ENCODE measurements around the gene ULK3.
"Not testable (repeated sequence)": the region's sequence is repeated elsewhere in the genome, so short reads cannot be mapped to it uniquely, and the experiment has no call there.

The ULK3 gene

GRCh38 chr15:74842581-74843444 lies at the start of gene ULK3:
ULK3 (minus strand) TSS chr15:74843156; CDS start chr15:74843105, 51 bp downstream.
- peak; percentile 84 for DNase-seq

GRCh38 chr15:74892313-74892712 lies 49.4 kb upstream of the ULK3 start:
- DNase-seq: no peak

- DNase-seq: no peak
These were observed 48.5 kb upstream of the ULK3 start for GRCh38 chr15:74891469-74891868.

GRCh38 chr15:74890665-74890960 lies 47.7 kb upstream of the ULK3 start:
- no peak for DNase-seq

- peak; percentile 84 for DNase-seq
These were observed 47.1 kb upstream of the ULK3 start, which contains the start of gene MPI for GRCh38 chr15:74889883-74890664. MPI (plus strand) TSS chr15:74890042; CDS start chr15:74890074, 32 bp downstream.

GRCh38 chr15:74889390-74889882 lies 46.5 kb upstream of the ULK3 start:
- no peak for DNase-seq

GRCh38 chr15:74888716-74889115 lies 45.8 kb upstream of the ULK3 start:
- no peak for DNase-seq

GRCh38 chr15:74887537-74888193 lies 44.7 kb upstream of the ULK3 start:
- DNase-seq: not testable (repeated sequence)

- no peak for DNase-seq
These were observed 42.5 kb upstream of the ULK3 start for GRCh38 chr15:74885461-74885860.

GRCh38 chr15:74884428-74885223 lies 41.7 kb upstream of the ULK3 start:
- no peak for DNase-seq

GRCh38 chr15:74882528-74882927 lies 39.6 kb upstream of the ULK3 start:
- DNase-seq: no peak

GRCh38 chr15:74878273-74878672 lies 35.3 kb upstream of the ULK3 start:
- no peak for DNase-seq

- no peak for DNase-seq
These were observed 30.9 kb upstream of the ULK3 start for GRCh38 chr15:74873756-74874424.

GRCh38 chr15:74873036-74873755 lies 30.2 kb upstream of the ULK3 start, which contains the start of gene SCAMP2:
SCAMP2 (minus strand) TSS chr15:74873365; CDS start chr15:74873255, 110 bp downstream.
- peak; percentile 97 for DNase-seq

GRCh38 chr15:74872702-74873035 lies 29.7 kb upstream of the ULK3 start:
- DNase-seq: no peak

GRCh38 chr15:74870436-74871215 lies 27.7 kb upstream of the ULK3 start:
- no peak for DNase-seq

- DNase-seq: no peak
These were observed 26.9 kb upstream of the ULK3 start for GRCh38 chr15:74869726-74870407.

GRCh38 chr15:74869372-74869725 lies 26.4 kb upstream of the ULK3 start:
- DNase-seq: no peak

GRCh38 chr15:74868059-74868458 lies 25.1 kb upstream of the ULK3 start:
- no peak for DNase-seq

Measured in NK-92 treated with Interleukin-12 subunit alpha and Interleukin-12 subunit beta, amount 100 ng/mL, for 24 hours (cell line).